H1 (cell line): ENCODE data around the gene EPHB3. TPM values are rescaled to one million over a fixed set of nuclear protein-coding genes. Genes with fewer than 3 reads are reported as not detected.

ENCODE experiments used
- CTCF ChIA-PET: fragments of 300-600 bp; sonication (Branson Sonifier 250); formaldehyde crosslinking; loops from one replicate; lab custom pipeline; 2021; ENCODE audit not compliant: partially characterized antibody; lab: Charles Lee
- POLR2A ChIA-PET: fragments of 300-600 bp; sonication (Branson Sonifier 250); formaldehyde crosslinking; loops from one replicate; lab custom pipeline; 2021; ENCODE audit warnings: inconsistent platforms; ENCODE audit not compliant: partially characterized antibody; lab: Charles Lee
- DNase-seq, 2 experiments: peaks; one replicate each; pipeline versions ENCODE4 v3.0.0 to v3.0.0-alpha.2; 2010 to 2022; ENCODE audit warnings: low spot score in 2 of 2, low read depth in 1 of 2, mixed read lengths in 1 of 2
- FAIRE-seq: peaks from 2 replicates; lab custom pipeline; 2011; peaks lifted over from hg19 to GRCh38; lab: Jason Lieb, UNC
- H2AFZ ChIP-seq: 2 replicates; pipeline ENCODE4 v1.8.1; 2012; ENCODE audit warnings: low read length, inconsistent platforms
- H2AK5ac ChIP-seq: 2 replicates; pipeline ENCODE4 v1.6.1; 2013; ENCODE audit warnings: low read depth, low read length
- H2BK120ac ChIP-seq: replicated peaks from 2 replicates; pipeline ENCODE3; 2013; ENCODE audit warnings: low read depth, low read length, inconsistent platforms
- H2BK12ac ChIP-seq: 2 replicates; pipeline ENCODE4 v1.6.1; 2013; ENCODE audit warnings: low read depth, low read length
- H2BK15ac ChIP-seq: 2 replicates; pipeline ENCODE4 v1.6.1; 2013; ENCODE audit warnings: low read length
- H2BK20ac ChIP-seq: 2 replicates; pipeline ENCODE4 v1.6.1; 2013; ENCODE audit warnings: low read length
- H2BK5ac ChIP-seq: 2 replicates; pipeline ENCODE4 v1.6.1; 2013; ENCODE audit warnings: low read depth, low read length
- H3K14ac ChIP-seq: 2 replicates; pipeline ENCODE4 v1.6.1; 2013; ENCODE audit warnings: inconsistent platforms; ENCODE audit not compliant: insufficient read length
- H3K18ac ChIP-seq: 2 replicates; pipeline ENCODE4 v1.6.1; 2013; ENCODE audit warnings: low read length; ENCODE audit errors: extremely low read depth
- H3K23ac ChIP-seq: 2 replicates; pipeline ENCODE4 v1.6.1; 2013; ENCODE audit warnings: inconsistent platforms; ENCODE audit not compliant: insufficient read length
- H3K23me2 ChIP-seq: 2 replicates; pipeline ENCODE4 v1.6.1; 2013; ENCODE audit warnings: low read depth, low read length
- H3K27ac ChIP-seq: 2 replicates; pipeline ENCODE4 v1.6.1; 2011; ENCODE audit warnings: low read depth, low read length, inconsistent platforms
- H3K27me3 ChIP-seq, 4 experiments: replicated peaks in 1 of 4; 1 replicate in 1 of 4; 2 replicates in 3 of 4; pipeline versions ENCODE4 v1.6.1 to v1.8.1; 2011 to 2013; ENCODE audit warnings: low read length in 3 of 4, mild to moderate bottlenecking in 3 of 4, inconsistent platforms in 2 of 4, mixed read lengths in 2 of 4, moderate library complexity in 1 of 4; ENCODE audit not compliant: control insufficient read depth in 3 of 4, insufficient read depth in 3 of 4; ENCODE audit errors: extremely low read depth in 1 of 4
- H3K36me3 ChIP-seq, 4 experiments: 2 replicates each; pipeline versions ENCODE4 v1.6.1 to v1.8.1; 2011 to 2013; ENCODE audit warnings: mild to moderate bottlenecking in 4 of 4, low read length in 3 of 4, moderate library complexity in 2 of 4, control low read depth in 1 of 4, inconsistent platforms in 1 of 4; ENCODE audit not compliant: insufficient read depth in 4 of 4, control insufficient read depth in 2 of 4
- H3K4ac ChIP-seq: replicated peaks from 2 replicates; pipeline ENCODE3; 2013; ENCODE audit warnings: low read length, low read depth, mixed read lengths, inconsistent platforms; ENCODE audit not compliant: insufficient read length
- H3K4me1 ChIP-seq, 4 experiments: replicated peaks in 1 of 4; 1 replicate in 1 of 4; 2 replicates in 3 of 4; pipeline versions ENCODE4 v1.6.1 to v1.8.1; 2011 to 2013; ENCODE audit warnings: low read length in 3 of 4, inconsistent platforms in 2 of 4, mixed read lengths in 1 of 4; ENCODE audit not compliant: insufficient read depth in 4 of 4, control insufficient read depth in 3 of 4
- H3K4me2 ChIP-seq, 2 experiments: 2 replicates each; pipeline versions ENCODE4 v1.6.1 to v1.8.1; 2011 to 2013; ENCODE audit warnings: low read depth in 2 of 2, low read length in 2 of 2, control low read depth in 1 of 2, inconsistent platforms in 1 of 2, mild to moderate bottlenecking in 1 of 2; ENCODE audit not compliant: insufficient read depth in 1 of 2
- H3K4me3 ChIP-seq, 4 experiments: fragments of 200-600, 300-600 bp in 1 of 4; sonication (generic), shearing (Covaris generic), sonication (Bioruptor Twin) in 1 of 4; 2 replicates each; pipeline versions ENCODE4 v1.5.1 to v1.8.1; 2011 to 2016; ENCODE audit warnings: low read length in 4 of 4, low read depth in 3 of 4, control low read depth in 2 of 4, inconsistent platforms in 2 of 4, mild to moderate bottlenecking in 2 of 4, mixed read lengths in 1 of 4, moderate library complexity in 1 of 4; ENCODE audit not compliant: insufficient read depth in 2 of 4; ENCODE audit errors: extremely low read depth in 1 of 4
- H3K56ac ChIP-seq: replicated peaks from 2 replicates; pipeline ENCODE3; 2013; ENCODE audit warnings: low read depth, mild to moderate bottlenecking, mixed read lengths, low read length, inconsistent platforms; ENCODE audit not compliant: insufficient read length
- H3K79me1 ChIP-seq: 2 replicates; pipeline ENCODE4 v1.6.1; 2013; ENCODE audit warnings: low read depth, low read length, control low read depth
- H3K79me2 ChIP-seq, 2 experiments: 2 replicates each; pipeline versions ENCODE4 v1.6.1 to v1.8.1; 2012 to 2013; ENCODE audit warnings: low read length in 2 of 2, mild to moderate bottlenecking in 2 of 2, inconsistent platforms in 1 of 2; ENCODE audit not compliant: insufficient read depth in 2 of 2, control insufficient read depth in 1 of 2
- H3K9ac ChIP-seq, 4 experiments: replicated peaks in 1 of 4; 1 replicate in 1 of 4; 2 replicates in 3 of 4; pipeline versions ENCODE4 v1.6.1 to v1.8.1; 2011 to 2013; ENCODE audit warnings: low read depth in 3 of 4, low read length in 3 of 4, control low read depth in 2 of 4, mild to moderate bottlenecking in 2 of 4, moderate library complexity in 2 of 4, inconsistent platforms in 1 of 4; ENCODE audit errors: extremely low read depth in 1 of 4
- H3K9me3 ChIP-seq, 2 experiments: 2 replicates each; pipeline versions ENCODE4 v1.6.1 to v1.8.1; 2012 to 2013; ENCODE audit warnings: mild to moderate bottlenecking in 2 of 2, moderate library complexity in 2 of 2, control low read depth in 1 of 2, inconsistent platforms in 1 of 2, low read depth in 1 of 2, low read length in 1 of 2, mixed read lengths in 1 of 2; ENCODE audit not compliant: insufficient read depth in 2 of 2
- H4K20me1 ChIP-seq, 2 experiments: replicated peaks in 1 of 2; 2 replicates each; pipeline versions ENCODE3 to v1.8.1; 2011 to 2013; ENCODE audit warnings: inconsistent platforms in 2 of 2, low read length in 2 of 2, mild to moderate bottlenecking in 1 of 2; ENCODE audit not compliant: insufficient read depth in 2 of 2, control insufficient read depth in 1 of 2
- H4K5ac ChIP-seq: 2 replicates; pipeline ENCODE4 v1.6.1; 2013; ENCODE audit warnings: low read length, low read depth, mixed read lengths, inconsistent platforms; ENCODE audit not compliant: insufficient read length
- H4K8ac ChIP-seq: 2 replicates; pipeline ENCODE4 v1.8.0; 2013; ENCODE audit warnings: mild to moderate bottlenecking, moderate library complexity, low read length, inconsistent platforms; ENCODE audit not compliant: insufficient read depth; ENCODE audit errors: extremely low read depth
- H4K91ac ChIP-seq: replicated peaks from 2 replicates; pipeline ENCODE3; 2013; ENCODE audit warnings: low read length, mixed read lengths, inconsistent platforms; ENCODE audit not compliant: insufficient read length
- BRCA1 ChIP-seq: IDR thresholded peaks from 2 replicates; pipeline ENCODE4 v1.6.1; 2012; ENCODE audit warnings: low read depth, low read length, improper control_type of control experiment
- CBX5 ChIP-seq: fragments of 300-800, 300-1000 bp; sonication (generic); IDR thresholded peaks from 2 replicates; pipeline ENCODE4 v1.7.1; 2016; ENCODE audit warnings: antibody characterized with exemption, low read length, low read depth
- CHD1 ChIP-seq: IDR thresholded peaks from 2 replicates; pipeline ENCODE4 v1.6.1; 2012; ENCODE audit warnings: low read depth, low read length, improper control_type of control experiment
- CREB1 ChIP-seq: IDR thresholded peaks from 2 replicates; pipeline ENCODE4 v1.6.1; 2012; ENCODE audit warnings: inconsistent platforms
- CTBP2 ChIP-seq: IDR thresholded peaks from 2 replicates; pipeline ENCODE4 v1.7.0; 2011; ENCODE audit warnings: borderline replicate concordance, mild to moderate bottlenecking, moderate library complexity, mixed read lengths, low read length; ENCODE audit not compliant: insufficient read depth, insufficient read length
- HDAC2 ChIP-seq, 2 experiments: fragments of 300-600 bp in 1 of 2; sonication (generic) in 1 of 2; IDR thresholded peaks; 2 replicates each; pipeline ENCODE4 v1.6.1; 2011 to 2012; ENCODE audit warnings: low read depth in 2 of 2, low read length in 2 of 2, mild to moderate bottlenecking in 2 of 2, moderate library complexity in 2 of 2, borderline replicate concordance in 1 of 2, inconsistent platforms in 1 of 2
- KDM4A ChIP-seq: IDR thresholded peaks from one replicate; pipeline ENCODE4 v1.7.1; 2012; ENCODE audit warnings: low read depth, mild to moderate bottlenecking, moderate library complexity, low read length, inconsistent platforms; ENCODE audit not compliant: severe bottlenecking
- POLR2A ChIP-seq, 2 experiments: IDR thresholded peaks; 1 replicate in 1 of 2; 2 replicates in 1 of 2; pipeline ENCODE4 v1.6.1; 2011; ENCODE audit warnings: low read depth in 2 of 2, low read length in 2 of 2, mild to moderate bottlenecking in 2 of 2; ENCODE audit errors: control extremely low read depth in 1 of 2
- SP1 ChIP-seq: IDR thresholded peaks from 2 replicates; pipeline ENCODE4 v1.6.1; 2011; ENCODE audit warnings: low read depth, low read length
- TAF1 ChIP-seq: IDR thresholded peaks from 2 replicates; pipeline ENCODE4 v1.6.1; 2011; ENCODE audit warnings: mild to moderate bottlenecking, low read depth, low read length
- WGBS, 2 experiments: shearing (Covaris generic) in 1 of 2; methylation state at CpG; one replicate each; pipeline versions ENCODE4 v1.1.6 to v1.1.7; 2013 to 2015; ENCODE audit warnings: low lambda C conversion rate in 2 of 2, mixed read lengths in 2 of 2, inconsistent platforms in 1 of 2, low coverage in 1 of 2, missing lambda C conversion rate in 1 of 2; ENCODE audit not compliant: insufficient replicate concordance in 2 of 2, insufficient coverage in 1 of 2, insufficient read length in 1 of 2; ENCODE audit errors: extremely low coverage in 1 of 2, missing lambda C conversion rate in 1 of 2; 5-methylcytosine and 5-hydroxymethylcytosine counted together
- polyA plus RNA-seq, 7 experiments: library from polyadenylated mRNA; depleted of rRNA in 3 of 7; stranded (reverse) in 5 of 7; unstranded in 2 of 7; fragments of >200 nt in 5 of 7; fragments of 200-250 nt in 2 of 7; gene quantifications; 1 replicate in 5 of 7; 2 replicates in 1 of 7; 4 replicates in 1 of 7; pipeline versions ENCODE4 v1.2.1 to v1.2.3, GENCODE V29; 2011 to 2013; ENCODE audit warnings: missing spikeins in 2 of 7, mixed read lengths in 2 of 7
- total RNA-seq: library from RNA; stranded (reverse); fragmentation: NEBNext Ultra II Directional; extraction: Animal tissue kit (Norgen Biotek cat#: 25700); gene quantifications from 2 replicates; pipeline ENCODE4 v1.2.1, GENCODE V29; 2021
- TF ChIP-seq, protein P1 (sequence below): IDR thresholded peaks from 2 replicates; pipeline ENCODE4 v1.6.1; 2012; ENCODE audit warnings: inconsistent platforms
- TF ChIP-seq, protein P2 (sequence below): IDR thresholded peaks from 2 replicates; pipeline ENCODE4 v1.6.1; 2012; ENCODE audit warnings: inconsistent platforms

The EPHB3 gene
- total and polyA plus RNA-seq, 2 of the 8 experiments (the other 6 are each of a cell fraction or from before 2014, with no cell fraction given), result 0.41 to 0.91 TPM

DNA sequence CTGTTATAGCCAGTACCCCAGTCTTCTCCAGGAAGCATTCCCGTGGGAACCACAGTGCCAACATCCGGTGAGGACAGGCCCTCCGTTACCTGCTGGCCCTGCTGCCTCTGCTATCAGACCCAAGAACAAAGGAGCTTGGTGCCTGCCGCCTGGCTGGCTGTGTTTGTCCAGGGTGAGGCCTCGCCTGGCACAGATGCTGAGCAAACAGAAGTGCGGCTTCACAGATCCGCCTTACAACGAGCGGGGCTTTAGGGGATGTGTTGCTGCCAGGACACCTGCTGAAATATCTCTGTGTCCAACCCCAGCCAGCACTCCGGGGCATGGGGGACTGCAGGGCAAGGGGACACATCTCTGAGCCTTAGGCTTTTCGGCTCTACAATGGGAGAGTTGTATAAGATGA lies 2.2 kb upstream of the EPHB3 start:
- TF ChIP-seq HDAC2 (IDR thresholded peaks at IDR 0.05; ENCODE audit: borderline replicate concordance in 1 of 2, low read depth in 2 of 2, low read length in 2 of 2) (no peak), TAF1 (no peak), POLR2A (IDR thresholded peaks at IDR 0.05; ENCODE audit: control extremely low read depth in 1 of 2, low read depth in 2 of 2, low read length in 2 of 2) (no peak), CREB1 (no peak), BRCA1 (no peak), CBX5 (no peak), KDM4A (no peak), CHD1 (no peak), CTBP2 (no peak), SP1 (no peak)
- TF ChIP-seq, protein P1, sequence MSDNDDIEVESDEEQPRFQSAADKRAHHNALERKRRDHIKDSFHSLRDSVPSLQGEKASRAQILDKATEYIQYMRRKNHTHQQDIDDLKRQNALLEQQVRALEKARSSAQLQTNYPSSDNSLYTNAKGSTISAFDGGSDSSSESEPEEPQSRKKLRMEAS, result no peak
- TF ChIP-seq, protein P2, sequence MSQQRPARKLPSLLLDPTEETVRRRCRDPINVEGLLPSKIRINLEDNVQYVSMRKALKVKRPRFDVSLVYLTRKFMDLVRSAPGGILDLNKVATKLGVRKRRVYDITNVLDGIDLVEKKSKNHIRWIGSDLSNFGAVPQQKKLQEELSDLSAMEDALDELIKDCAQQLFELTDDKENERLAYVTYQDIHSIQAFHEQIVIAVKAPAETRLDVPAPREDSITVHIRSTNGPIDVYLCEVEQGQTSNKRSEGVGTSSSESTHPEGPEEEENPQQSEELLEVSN, result no peak
- Histone ChIP-seq H2BK20ac (0 out of 2 replicates have a peak overlapping the region, but pooled peaks have one; percentile 37), H3K4ac (no peak overlapping the region), H4K20me1 (peaks cover 9% of the 10 kb centered on the region in 2 experiments), H2BK15ac (no peak overlapping the region), H3K18ac (no peak overlapping the region), H4K8ac (no peak overlapping the region), H3K9me3 (no peaks in the 10 kb centered on the region), H3K23ac (no peak overlapping the region), H2BK12ac (0 out of 2 replicates have a peak overlapping the region, but pooled peaks have one; percentile 2), H3K4me2 (peak overlapping the region; percentile 58 to 63; a peak in 3 of 4 replicates), H3K56ac (no peak overlapping the region), H3K36me3 (no peaks in the 10 kb centered on the region; a peak in 1 of 8 replicates), H3K79me2 (no peaks in the 10 kb centered on the region), H2BK5ac (no peak overlapping the region), H2BK120ac (no peak overlapping the region), H3K9ac (no peak overlapping the region), H3K4me3 (peak overlapping the region in 1 of 4 experiments; percentile 12; a peak in 1 of 8 replicates), H4K91ac (no peak overlapping the region), H2AFZ (no peak overlapping the region), H4K5ac (no peak overlapping the region), H3K14ac (no peak overlapping the region), H3K27me3 (peaks cover 34 to 63% (median 59%) of the 10 kb centered on the region in 4 experiments), H3K23me2 (peaks cover 2% of the 10 kb centered on the region; the same call in 1 of the 2 replicates), H3K27ac (no peak overlapping the region), H3K4me1 (peaks cover 8 to 23% (median 20%) of the 10 kb centered on the region in 4 experiments), H3K79me1 (no peaks in the 10 kb centered on the region), H2AK5ac (0 out of 2 replicates have a peak overlapping the region, but pooled peaks have one; percentile 54)
- no peak for DNase-seq
- ChIA-PET POLR2A (no interaction called here), CTCF (interaction anchor here (0.5 to 1.6 kb wide), 5 partner anchors 45 to 188 kb away, joined by 3 to 4 read pairs (median 3); no protein-coding TSS in a partner anchor)
- FAIRE-seq, result no peak
- WGBS, 2 experiments, result 87% methylated on average over 11 of the region's 11 CpGs; no CpG with 5 or more reads in 1 of the 2 experiments
